ENCODE measurements around the gene MEIG1.

DNA sequence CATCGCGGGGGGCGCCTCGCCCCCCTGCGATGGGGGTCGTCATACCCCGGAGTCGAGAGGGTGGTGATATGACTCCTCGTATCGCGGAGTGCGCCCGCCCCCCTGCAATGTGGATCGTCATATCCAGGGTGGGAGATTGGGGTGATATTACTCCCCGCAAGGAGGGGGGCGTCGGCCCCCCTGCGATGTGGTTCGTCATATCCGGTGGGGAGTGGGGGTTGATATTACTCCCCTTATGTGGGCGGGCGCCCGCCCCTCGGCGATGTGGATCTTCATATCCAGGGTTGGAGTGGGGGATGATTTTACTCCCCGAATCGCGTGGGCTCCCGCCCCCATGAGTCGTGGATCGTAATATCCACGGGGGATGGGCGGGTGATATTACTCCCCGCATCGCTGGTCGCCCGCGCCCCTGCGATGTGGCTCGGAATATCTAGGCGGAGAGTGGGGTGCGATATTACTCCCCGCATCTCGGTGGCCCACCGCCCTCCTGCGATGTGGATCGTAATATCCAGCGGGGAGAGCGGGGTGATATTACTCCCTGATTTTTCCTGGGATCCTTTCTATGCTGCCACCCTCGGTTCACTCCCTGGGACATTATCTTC is 36.9 kb downstream of the MEIG1 start:
- TF ChIP-seq, protein P1, sequence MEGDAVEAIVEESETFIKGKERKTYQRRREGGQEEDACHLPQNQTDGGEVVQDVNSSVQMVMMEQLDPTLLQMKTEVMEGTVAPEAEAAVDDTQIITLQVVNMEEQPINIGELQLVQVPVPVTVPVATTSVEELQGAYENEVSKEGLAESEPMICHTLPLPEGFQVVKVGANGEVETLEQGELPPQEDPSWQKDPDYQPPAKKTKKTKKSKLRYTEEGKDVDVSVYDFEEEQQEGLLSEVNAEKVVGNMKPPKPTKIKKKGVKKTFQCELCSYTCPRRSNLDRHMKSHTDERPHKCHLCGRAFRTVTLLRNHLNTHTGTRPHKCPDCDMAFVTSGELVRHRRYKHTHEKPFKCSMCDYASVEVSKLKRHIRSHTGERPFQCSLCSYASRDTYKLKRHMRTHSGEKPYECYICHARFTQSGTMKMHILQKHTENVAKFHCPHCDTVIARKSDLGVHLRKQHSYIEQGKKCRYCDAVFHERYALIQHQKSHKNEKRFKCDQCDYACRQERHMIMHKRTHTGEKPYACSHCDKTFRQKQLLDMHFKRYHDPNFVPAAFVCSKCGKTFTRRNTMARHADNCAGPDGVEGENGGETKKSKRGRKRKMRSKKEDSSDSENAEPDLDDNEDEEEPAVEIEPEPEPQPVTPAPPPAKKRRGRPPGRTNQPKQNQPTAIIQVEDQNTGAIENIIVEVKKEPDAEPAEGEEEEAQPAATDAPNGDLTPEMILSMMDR (conservative IDR thresholded peaks at IDR 0.05): no peak
- no peak for TF ChIP-seq ZFX (IDR thresholded peaks at IDR 0.05)
